ENCODE measurements around the gene CHURC1.
A peak's percentile ranks its signal among the peaks of the same experiment; 100 is the strongest.

The CHURC1 gene

GRCh38 chr14:64965356-64966000 is 51.2 kb downstream of the CHURC1 start:
- no peak for TF ChIP-seq CTCF (IDR thresholded peaks at IDR 0.05)
- peaks cover 36% of the 10 kb centered on the region for H3K4me1 Mint-ChIP-seq

GRCh38 chr14:64966976-64967375 is 52.7 kb downstream of the CHURC1 start:
- peaks cover 3% of the 10 kb centered on the region for H3K9me3 Mint-ChIP-seq
- no peak overlapping the region for H3K4me3 Mint-ChIP-seq
- no peak for DNase-seq
- H3K27ac Mint-ChIP-seq = no peak overlapping the region
- H3K36me3 Mint-ChIP-seq (ENCODE audit: low read depth) = peaks cover 9% of the 10 kb centered on the region
- no peak for TF ChIP-seq CTCF (IDR thresholded peaks at IDR 0.05)
- H3K27me3 Mint-ChIP-seq (ENCODE audit: low read depth, poor library complexity) = peaks cover 24% of the 10 kb centered on the region
- peaks cover 33% of the 10 kb centered on the region for H3K4me1 Mint-ChIP-seq

More at GRCh38 chr14:64965356-64966000, 51.2 kb downstream of the CHURC1 start:
- Mint-ChIP-seq H3K9me3 (peaks cover 3% of the 10 kb centered on the region), H3K27ac (peak overlapping the region; percentile 63), H3K36me3 (ENCODE audit: low read depth) (peaks cover 9% of the 10 kb centered on the region), H3K27me3 (ENCODE audit: low read depth, poor library complexity) (peaks cover 14% of the 10 kb centered on the region), H3K4me3 (no peak overlapping the region)
- DNase-seq = no peak

- peaks cover 9% of the 10 kb centered on the region for H3K36me3 Mint-ChIP-seq (ENCODE audit: low read depth)
- H3K4me1 Mint-ChIP-seq = peaks cover 33% of the 10 kb centered on the region
- H3K27ac Mint-ChIP-seq = no peak overlapping the region
- DNase-seq = no peak
- H3K9me3 Mint-ChIP-seq = peaks cover 3% of the 10 kb centered on the region
- H3K27me3 Mint-ChIP-seq (ENCODE audit: low read depth, poor library complexity) = peaks cover 29% of the 10 kb centered on the region
- TF ChIP-seq CTCF (IDR thresholded peaks at IDR 0.05) = no peak
- H3K4me3 Mint-ChIP-seq = no peak overlapping the region
These were observed 53.9 kb downstream of the CHURC1 start for GRCh38 chr14:64968167-64968566.

- no peak for TF ChIP-seq CTCF (IDR thresholded peaks at IDR 0.05)
- Mint-ChIP-seq H3K27me3 (ENCODE audit: low read depth, poor library complexity) (peaks cover 34% of the 10 kb centered on the region), H3K4me3 (no peak overlapping the region), H3K4me1 (peaks cover 33% of the 10 kb centered on the region), H3K27ac (no peak overlapping the region), H3K9me3 (peaks cover 3% of the 10 kb centered on the region), H3K36me3 (ENCODE audit: low read depth) (peaks cover 9% of the 10 kb centered on the region)
- no peak for DNase-seq
These were observed 54.4 kb downstream of the CHURC1 start for GRCh38 chr14:64968651-64969050.

GRCh38 chr14:64970041-64970440 is 55.8 kb downstream of the CHURC1 start:
- no peak overlapping the region for H3K27ac Mint-ChIP-seq
- H3K27me3 Mint-ChIP-seq (ENCODE audit: low read depth, poor library complexity) = peaks cover 34% of the 10 kb centered on the region
- no peak for DNase-seq
- no peaks in the 10 kb centered on the region for H3K9me3 Mint-ChIP-seq
- H3K36me3 Mint-ChIP-seq (ENCODE audit: low read depth) = peaks cover 5% of the 10 kb centered on the region
- peak overlapping the region; percentile 81 for H3K4me3 Mint-ChIP-seq
- H3K4me1 Mint-ChIP-seq = peaks cover 29% of the 10 kb centered on the region
- no peak for TF ChIP-seq CTCF (IDR thresholded peaks at IDR 0.05)

All from nephron progenitor cell (in vitro differentiated cells).